NCI-H2227 treated with DMSO at 0.1 percent for 48 hours (cell line): ENCODE data around the gene TIGD7.

Experiments
- DNase-seq: peaks from one replicate; lab custom pipeline; 2025; lab: John Stamatoyannopoulos, UW

Gene TIGD7, protein sequence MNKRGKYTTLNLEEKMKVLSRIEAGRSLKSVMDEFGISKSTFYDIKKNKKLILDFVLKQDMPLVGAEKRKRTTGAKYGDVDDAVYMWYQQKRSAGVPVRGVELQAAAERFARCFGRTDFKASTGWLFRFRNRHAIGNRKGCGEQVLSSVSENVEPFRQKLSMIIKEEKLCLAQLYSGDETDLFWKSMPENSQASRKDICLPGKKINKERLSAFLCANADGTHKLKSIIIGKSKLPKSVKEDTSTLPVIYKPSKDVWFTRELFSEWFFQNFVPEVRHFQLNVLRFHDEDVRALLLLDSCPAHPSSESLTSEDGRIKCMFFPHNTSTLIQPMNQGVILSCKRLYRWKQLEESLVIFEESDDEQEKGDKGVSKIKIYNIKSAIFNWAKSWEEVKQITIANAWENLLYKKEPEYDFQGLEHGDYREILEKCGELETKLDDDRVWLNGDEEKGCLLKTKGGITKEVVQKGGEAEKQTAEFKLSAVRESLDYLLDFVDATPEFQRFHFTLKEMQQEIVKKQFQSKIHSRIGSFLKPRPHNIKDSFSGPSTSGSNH

DNA sequence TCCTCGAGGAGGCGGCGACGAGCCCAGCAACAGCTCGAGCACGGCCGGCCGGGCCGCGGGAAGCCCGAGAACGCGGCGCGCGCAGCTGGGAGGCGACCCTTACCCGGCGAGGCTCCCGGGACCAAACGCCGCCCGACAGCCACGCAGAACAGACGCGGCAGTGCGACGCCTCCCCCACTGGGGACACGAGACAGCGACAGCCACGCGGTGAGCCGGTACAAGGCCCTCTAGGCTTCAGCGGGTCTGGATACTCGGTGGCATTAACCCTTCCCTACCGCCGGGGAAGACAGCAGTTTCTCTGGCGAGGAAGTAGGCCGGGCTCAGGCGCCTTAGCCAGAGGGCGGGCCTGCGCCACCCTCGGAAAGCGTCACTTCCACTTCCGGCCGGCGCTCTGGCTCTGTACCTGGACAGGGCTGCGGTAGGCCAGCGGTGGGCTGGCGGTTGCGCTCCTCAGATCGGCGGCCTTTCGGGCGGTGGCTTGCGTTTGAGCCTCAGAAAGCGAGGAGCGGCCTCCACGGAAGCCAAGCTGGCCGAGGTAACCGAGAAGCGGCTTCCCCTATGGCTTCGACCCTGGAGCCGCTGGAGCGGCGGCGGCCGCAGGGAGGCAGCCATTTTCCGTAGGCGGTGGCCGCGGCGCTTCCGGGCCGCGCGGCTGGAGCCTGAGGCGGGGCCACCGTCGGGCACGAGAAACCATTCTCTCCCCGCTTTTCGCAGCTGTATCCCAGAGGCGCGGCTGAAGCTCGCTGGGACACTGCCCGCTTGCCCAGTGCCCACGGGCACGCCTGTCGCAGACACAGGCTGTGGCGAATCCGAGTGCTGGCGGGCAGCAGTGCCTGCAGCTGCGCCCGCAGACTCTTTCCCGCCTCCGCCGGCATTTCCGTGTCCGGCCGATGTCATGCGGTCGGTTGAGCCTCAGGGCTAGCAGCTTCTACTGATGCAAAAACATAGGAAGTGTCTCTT lies at the start of gene TIGD7, which contains the start of gene ZNF75A:
Gene TIGD7 (minus strand): TSS at position 322 of the 960 bp plus-strand sequence. CDS start 4,816 bp downstream, outside the sequence.
Gene ZNF75A (plus strand): TSS at position 389 of the 960 bp plus-strand sequence. CDS start 2,932 bp downstream, outside the sequence.
- DNase-seq = peak; percentile 89

DNA sequence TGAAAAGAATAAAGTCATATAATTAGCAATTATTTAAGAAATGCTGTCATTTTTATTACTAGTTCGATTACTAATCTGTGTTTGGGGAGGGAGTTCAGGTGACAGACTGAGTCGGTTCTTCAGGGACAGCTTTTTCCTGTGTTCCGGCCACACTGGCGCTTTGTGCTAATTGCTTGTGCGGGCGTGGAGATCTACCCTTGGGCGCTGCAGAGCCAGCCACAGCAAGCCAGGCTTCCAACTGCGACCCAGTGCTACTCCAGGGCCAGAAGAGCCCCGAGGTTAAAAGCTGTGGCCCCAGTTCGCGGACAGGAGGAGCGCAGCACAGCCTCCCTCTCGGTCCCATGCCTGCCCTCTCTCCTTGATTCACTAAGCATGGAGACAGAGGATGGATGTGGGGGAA lies 43.9 kb upstream of the TIGD7 start:
- DNase-seq = no peak

DNA sequence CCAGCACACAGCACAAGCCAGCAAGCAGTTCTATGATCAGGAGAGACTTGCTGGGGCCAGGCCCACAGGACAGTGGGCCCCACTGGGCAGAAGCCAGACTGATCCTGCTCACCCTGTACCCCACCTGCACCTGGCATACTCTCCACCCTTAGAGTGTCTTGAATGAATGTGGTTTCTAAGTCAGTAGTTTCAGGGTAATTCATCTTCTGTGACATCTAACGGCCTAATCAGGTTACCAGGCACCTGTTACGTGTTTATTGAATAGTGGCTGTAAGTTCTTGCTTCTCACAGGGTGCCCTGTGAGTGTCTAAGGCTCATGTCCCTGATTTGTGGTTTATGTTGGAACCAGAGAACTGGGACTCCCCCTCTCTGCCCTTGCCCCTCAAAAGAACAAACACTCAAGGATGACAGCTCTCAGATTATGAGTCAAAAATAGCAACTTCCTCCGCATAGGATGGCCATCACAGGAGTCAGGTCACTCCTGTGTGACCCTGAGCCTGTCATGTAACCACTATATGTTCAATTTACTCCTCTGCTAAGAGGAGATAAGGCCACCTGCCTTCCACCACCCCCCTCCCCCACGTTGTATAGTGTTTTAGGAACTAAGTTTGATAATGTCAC lies 43.4 kb upstream of the TIGD7 start:
- DNase-seq = no peak

DNA sequence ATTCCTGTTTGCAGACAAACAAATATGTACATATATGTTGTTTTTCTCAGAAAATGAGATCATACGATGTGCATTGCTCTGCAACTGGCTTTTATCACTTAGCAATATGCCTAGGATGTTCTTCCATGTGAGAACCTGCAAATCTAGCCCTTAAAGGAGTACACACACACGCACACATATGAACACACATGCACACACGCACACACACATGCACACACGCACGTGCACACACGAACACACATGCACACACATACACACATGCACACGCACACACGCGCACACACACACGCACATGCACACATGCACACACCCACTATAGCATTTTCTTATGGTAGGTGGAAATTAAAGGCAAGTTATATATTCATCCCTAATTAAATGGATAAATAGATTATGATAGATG lies 42.4 kb upstream of the TIGD7 start:
- no peak for DNase-seq

DNA sequence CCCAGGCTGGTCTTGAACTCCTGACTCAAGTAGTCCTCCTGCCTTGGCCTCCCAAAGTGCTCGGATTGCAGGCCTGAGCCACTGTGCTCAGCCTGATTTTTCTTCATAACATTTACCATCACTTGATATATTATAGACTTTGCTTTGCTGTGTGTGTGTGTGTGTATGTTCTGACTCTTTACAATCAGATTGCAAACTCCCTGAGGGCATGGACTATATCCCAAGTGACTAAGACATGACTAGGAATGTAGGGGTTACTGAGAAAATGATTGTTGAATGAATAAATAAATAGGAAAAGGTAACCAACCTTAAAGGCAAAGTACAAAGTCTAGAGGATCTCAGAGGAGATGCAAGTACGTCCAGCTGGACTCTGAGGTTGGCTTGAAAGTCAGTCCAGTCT lies 40.8 kb upstream of the TIGD7 start:
- DNase-seq = no peak

DNA sequence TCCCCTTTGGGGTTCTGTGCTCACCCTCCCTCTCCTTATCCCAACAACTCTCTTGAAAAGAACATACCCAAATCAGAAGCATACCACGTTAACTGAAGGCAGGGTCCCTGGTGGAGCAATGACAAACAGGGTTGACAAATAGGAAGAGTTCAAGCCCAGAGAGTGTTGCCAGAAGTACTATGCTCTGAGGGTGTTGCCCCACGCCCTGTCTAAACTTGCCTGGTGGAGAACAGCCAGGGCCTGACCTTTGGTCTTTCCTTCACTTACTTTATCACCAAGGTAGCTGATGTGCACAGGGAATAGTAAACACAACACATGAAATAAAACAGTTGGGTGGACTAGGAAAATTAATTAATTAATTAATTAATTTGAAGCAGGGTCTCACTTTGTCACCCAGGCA lies 23.4 kb upstream of the TIGD7 start:
- DNase-seq = no peak

DNA sequence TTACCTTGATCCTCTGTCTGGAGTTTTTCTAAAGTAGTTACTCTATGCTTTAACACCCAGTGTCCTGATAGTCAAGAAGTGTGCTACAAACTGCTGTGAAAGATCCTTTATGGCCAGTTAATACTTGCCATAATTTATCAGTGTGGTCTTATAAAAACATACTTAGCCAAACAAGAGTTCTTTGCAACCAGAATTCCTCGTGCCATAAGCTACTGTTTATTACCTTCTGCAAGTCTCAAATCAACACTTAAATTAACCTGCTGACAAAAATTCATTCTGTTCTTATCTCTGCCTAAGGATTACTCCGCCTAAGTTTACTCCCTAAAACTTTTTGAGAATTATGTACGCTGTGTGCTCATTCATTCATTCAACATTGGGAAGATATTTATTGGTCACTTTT lies 22.9 kb upstream of the TIGD7 start:
- DNase-seq = no peak

DNA sequence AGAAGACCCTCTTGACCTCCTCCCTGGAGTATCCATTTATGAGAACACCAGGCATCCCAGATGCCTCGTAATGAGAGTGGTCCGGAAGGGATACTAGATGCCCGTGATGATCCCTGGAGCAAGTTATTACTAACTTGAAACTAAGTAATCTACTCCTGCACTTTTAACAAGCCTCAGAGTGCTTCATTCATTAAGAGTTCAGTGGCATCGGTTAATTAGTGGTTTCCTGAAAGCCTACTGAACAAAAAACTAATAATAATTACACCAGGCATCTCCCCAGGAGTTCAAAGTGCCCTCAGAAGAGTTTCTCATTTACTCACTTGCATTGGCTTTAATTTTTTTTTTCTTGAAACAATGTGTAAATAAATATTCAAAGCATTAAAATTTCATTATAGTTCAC lies 22.3 kb upstream of the TIGD7 start:
- DNase-seq = no peak

DNA sequence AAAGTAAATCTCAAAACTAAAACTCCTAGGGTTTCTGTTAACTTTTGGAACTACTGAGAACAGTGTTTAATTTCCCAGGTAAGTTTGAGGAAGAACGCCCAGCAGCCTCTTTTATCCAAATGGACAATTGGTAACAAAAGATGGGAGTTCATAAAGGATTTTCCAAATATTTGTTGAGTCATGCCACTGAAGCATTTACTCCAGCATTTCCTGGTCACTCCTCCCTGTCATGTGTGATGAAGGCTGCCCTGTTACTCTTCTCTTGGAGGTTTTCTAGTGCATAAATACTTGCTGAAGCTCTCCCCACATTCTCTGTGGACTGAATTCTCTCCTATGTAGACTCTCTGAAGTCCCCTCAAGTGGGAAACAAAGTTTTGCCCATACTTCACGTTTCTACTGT lies 16.6 kb upstream of the TIGD7 start:
- DNase-seq = no peak

DNA sequence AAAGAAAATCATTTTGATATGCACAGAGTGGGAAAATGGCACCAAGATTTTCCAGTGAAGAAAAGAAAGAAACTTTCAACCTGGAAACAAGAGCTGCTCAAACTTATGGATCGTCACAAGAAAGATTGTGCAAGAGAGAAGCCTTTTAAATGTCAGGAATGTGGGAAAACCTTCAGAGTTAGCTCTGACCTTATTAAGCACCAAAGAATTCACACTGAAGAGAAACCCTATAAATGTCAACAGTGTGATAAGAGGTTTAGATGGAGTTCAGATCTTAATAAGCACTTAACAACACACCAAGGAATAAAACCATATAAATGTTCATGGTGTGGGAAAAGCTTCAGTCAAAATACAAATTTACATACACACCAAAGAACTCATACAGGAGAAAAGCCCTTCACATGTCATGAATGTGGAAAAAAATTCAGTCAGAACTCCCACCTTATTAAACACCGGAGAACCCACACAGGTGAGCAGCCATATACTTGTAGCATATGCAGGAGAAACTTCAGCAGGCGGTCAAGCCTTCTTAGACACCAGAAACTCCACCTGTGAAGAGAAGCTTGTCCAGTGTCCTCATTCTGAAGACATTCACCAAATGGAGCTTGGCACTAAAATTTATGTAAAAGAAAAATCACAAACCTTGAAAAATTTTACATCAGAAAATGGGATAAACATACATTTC lies 12.2 kb upstream of the TIGD7 start:
- peak; percentile 3 for DNase-seq

DNA sequence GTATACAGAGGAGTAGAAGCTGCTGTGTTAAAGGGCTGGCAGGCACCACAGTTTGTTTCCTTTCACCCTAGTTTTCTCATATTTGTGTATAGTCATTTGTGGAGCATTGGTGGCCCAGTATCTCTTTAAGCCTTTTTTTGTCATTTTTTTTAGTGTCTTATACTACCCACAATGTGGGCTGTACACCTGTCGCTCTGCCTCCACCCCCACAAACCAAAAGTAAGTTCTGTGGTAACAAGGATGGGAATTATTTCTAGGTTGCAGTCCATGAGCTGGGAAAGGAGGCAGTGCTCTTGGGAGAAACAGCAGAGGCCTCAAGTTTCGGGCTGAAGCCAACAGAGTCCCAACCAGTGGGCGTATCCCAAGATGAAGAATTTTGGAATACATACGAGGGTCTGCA lies 6.3 kb upstream of the TIGD7 start:
- DNase-seq = no peak

DNA sequence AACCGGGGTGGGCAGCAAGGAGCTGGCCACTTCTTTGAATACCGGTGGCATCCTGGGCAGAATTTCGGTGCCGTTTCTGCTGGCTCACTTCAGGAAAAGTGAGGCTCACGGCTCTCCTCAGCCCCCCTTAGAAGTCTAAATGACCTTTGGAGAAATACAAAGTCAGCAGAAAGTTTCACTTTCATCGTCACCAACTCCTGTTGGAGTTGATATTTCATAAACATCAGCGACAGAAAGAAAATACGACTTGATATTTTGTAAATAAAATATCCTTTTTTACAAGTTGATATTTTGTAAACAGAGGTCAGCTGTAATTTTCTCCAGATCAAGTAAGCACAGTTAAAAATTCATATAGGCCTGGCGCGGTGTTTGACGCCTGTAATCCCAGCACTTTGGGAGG lies 848 bp upstream of the TIGD7 start:
- no peak for DNase-seq

DNA sequence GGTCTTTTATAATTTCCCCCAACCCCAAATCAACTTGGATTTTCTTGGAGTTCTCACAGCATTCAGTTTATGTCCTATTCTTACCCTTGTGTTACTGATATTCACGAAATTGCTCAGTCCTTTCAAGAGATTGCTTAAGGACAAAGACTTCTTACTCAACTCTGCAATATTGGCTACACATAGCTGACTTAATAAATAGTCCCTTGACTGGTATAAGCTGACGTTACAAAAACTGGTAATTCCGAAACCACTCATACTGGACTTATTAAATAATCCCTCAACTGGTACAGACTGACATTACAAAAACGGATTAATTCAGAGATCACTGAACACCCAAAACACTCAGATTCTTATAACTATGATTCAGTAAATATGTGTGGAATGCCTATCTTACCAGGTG lies 860 bp downstream of the TIGD7 start:
- DNase-seq = no peak

DNA sequence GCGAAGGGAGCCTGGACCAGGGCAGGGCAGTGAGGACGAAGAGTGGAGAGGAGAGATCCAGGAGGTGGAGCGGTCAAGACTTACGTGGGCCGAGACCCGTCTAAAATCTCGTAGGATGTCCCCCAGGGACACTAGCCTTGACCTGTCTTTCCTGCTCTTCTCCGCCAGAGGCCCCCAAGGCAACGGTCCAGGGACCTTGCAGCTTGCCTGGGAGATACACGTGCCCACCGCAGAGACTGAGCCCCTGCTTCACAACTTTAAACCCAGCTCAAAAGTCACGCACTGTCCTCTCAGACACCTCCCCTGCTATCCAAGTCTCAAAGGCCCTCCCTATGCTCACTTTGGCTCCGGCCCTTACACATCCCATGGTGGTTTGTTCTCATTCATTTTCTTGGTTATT lies 9.4 kb downstream of the TIGD7 start:
- DNase-seq = no peak

DNA sequence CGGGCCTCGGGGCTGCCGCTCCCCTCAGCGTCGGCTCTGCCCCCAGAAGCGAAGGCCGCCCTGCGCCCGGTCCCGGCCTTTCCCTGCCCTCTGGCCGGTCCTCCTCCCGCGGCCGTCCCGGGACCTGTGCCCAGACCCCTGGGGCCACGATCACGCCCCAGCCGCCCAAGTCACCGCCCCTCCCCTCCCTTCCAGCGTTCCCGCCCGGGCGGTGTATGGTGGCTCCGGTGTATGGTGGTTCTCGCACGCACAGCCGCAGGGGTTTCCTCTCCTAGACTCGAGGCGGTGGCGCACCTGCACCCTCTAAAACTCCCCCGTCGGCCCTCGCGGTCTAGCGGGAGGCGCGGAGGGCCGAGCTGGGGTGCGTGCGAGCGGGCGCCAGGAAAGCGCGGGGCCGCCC lies 10.0 kb downstream of the TIGD7 start:
- DNase-seq = no peak

DNA sequence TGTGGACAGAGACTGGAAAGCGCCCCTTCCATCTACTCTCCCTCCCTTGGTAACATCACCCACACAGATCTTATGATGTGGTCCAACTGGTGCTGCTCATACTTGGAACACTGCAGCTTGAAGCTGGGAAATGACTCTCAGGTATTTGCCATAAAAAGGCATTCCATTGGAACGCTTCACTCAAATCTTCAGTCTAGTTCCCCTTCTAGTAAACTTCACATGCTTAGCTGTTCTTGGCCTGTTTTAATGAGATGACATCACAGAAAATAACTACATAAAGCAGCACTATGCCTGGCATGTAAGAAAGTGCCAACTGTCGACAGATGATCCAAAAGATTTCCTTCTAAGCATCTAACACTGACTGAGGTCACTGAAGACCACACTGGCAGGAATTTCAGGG lies 12.6 kb downstream of the TIGD7 start:
- DNase-seq = no peak

DNA sequence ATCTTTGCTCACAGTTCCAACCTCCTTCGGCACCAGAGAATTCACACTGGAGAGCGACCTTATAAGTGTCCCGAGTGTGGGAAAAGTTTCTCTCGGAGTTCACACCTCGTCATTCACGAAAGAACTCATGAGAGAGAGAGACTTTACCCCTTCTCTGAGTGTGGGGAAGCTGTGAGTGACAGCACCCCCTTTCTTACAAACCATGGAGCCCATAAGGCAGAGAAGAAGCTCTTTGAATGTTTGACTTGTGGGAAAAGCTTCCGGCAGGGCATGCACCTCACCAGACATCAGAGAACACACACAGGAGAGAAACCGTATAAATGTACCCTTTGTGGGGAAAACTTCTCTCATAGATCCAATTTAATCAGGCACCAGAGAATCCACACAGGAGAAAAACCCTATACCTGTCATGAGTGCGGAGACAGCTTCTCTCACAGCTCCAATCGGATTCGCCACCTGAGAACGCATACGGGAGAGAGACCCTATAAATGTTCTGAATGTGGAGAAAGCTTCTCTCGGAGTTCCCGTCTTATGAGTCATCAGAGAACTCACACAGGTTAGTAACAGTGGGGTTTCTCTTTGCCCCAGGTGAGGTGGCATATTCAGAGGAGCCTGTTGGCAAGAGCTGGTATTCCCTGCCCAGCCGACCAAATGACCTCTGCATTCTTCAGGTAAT lies 15.1 kb downstream of the TIGD7 start:
- DNase-seq = no peak

DNA sequence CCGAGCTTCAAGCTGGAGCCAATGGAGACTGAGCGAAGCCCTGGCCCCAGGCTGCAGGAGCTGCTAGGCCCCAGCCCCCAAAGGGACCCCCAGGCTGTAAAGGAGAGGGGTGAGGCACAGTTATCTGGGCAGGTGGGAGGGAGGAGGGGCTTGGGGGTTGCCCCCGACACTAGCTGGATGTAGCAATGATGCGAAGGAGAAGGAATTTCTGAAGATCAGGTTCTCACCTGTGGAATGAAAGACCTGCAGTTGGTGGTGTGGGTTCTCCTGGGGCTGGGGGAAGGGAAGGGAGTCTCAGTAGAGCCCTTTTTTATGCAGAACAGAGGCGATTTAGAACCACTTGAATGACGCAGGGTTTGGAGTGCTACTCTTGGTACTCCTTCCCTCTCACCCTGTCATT lies 20.1 kb downstream of the TIGD7 start:
- no peak for DNase-seq

DNA sequence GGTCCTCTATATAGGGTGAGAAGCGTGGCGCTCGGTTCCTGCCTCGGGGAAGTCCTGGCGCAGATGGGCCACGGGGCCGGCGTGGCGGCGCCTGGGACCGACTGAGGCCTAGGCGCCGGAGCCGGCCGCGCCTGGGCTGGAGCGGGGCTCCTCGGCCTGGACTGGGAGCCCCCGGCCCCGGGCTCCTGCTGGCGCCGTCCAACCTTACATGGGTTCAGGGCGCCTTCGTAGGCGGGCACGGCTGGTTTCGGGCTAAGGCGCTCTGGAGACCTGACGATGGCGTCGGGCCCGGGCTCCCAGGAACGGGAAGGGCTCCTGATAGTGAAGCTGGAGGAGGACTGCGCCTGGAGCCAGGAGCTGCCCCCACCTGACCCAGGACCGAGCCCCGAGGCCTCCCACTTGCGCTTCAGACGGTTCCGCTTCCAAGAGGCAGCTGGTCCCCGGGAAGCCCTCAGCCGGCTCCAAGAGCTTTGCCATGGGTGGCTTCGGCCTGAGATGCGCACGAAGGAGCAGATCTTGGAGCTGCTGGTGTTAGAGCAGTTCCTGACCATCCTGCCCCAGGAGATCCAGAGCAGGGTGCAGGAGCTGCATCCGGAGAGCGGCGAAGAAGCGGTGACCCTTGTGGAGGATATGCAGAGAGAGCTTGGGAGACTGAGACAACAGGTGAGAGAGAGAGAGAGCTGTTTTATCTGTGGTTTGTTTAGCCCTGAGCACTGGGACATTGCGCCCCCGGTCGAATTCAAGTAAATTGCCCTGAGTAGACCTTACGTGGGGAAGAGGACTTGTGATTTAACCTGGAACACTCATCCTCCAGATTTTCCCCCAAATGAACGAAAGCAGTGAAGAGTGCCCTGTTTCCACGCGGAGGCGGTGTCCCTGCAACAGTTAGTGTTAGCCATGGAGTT lies 21.4 kb downstream of the TIGD7 start:
- no peak for DNase-seq
